Astrocyte of the cerebellum (primary cell): ENCODE measurements around the gene PARD3B.

Experiments
- DNase-seq: peaks from one replicate; pipeline ENCODE4 v3.0.0-alpha.2; 2011; ENCODE audit warnings: low read depth
- H3K4me3 ChIP-seq: 2 replicates; pipeline ENCODE4 v1.5.1; 2011; ENCODE audit warnings: mild to moderate bottlenecking, low read depth, low read length, moderate library complexity
- CTCF ChIP-seq: IDR thresholded peaks from 2 replicates; pipeline ENCODE4 v1.5.1; 2012; ENCODE audit warnings: low read length, low read depth, moderate library complexity, mild to moderate bottlenecking; ENCODE audit errors: missing control alignments
- in situ Hi-C: cut with HindIII; loops from 2 replicates; pipeline ENCODE4 v1.10.0; 2017; ENCODE audit warnings: low sequenced_read_pairs

Gene PARD3B

GRCh38 chr2:205273627-205274026 lies 728.4 kb downstream of the PARD3B start:
- H3K4me3 ChIP-seq = no peak overlapping the region
- no peak for DNase-seq
- no peak for TF ChIP-seq CTCF
- in situ Hi-C loops = no loop called here

GRCh38 chr2:205274801-205275200 lies 729.5 kb downstream of the PARD3B start:
- no peak overlapping the region for H3K4me3 ChIP-seq
- in situ Hi-C loops = no loop called here
- no peak for TF ChIP-seq CTCF
- no peak for DNase-seq

- in situ Hi-C loops = no loop called here
- no peak for DNase-seq
- no peak for TF ChIP-seq CTCF
- no peak overlapping the region for H3K4me3 ChIP-seq
Observed at GRCh38 chr2:205276116-205276777, 731.0 kb downstream of the PARD3B start.

GRCh38 chr2:205280596-205281236 lies 735.4 kb downstream of the PARD3B start:
- DNase-seq = no peak
- no peak for TF ChIP-seq CTCF
- in situ Hi-C loops = no loop called here
- H3K4me3 ChIP-seq = no peak overlapping the region

GRCh38 chr2:205283736-205284270 lies 738.5 kb downstream of the PARD3B start:
- no peak for TF ChIP-seq CTCF
- H3K4me3 ChIP-seq = no peak overlapping the region
- in situ Hi-C loops = no loop called here
- no peak for DNase-seq

- H3K4me3 ChIP-seq = no peak overlapping the region
- in situ Hi-C loops = no loop called here
- no peak for DNase-seq
- no peak for TF ChIP-seq CTCF
Observed at GRCh38 chr2:205284334-205284733, 739.1 kb downstream of the PARD3B start.
